IMR-90 (cell line): ENCODE results near the gene ATP1B3.

Source experiments
- BHLHE40 ChIP-seq: fragments of 150-350 bp; IDR thresholded peaks from 2 replicates; pipeline ENCODE4 v1.6.1; 2016; ENCODE audit warnings: mild to moderate bottlenecking, low read depth, low read length
- CEBPB ChIP-seq: IDR thresholded peaks from 2 replicates; pipeline ENCODE4 v1.6.1; 2012; ENCODE audit warnings: low read depth, low read length, improper control_type of control experiment
- CHD1 ChIP-seq: IDR thresholded peaks from 2 replicates; pipeline ENCODE4 v1.6.1; 2012; ENCODE audit warnings: low read depth, low read length, improper control_type of control experiment
- FOS ChIP-seq: fragments of 150-350 bp; IDR thresholded peaks from 2 replicates; pipeline ENCODE4 v1.6.1; 2016; ENCODE audit warnings: low read depth, low read length
- MAFK ChIP-seq: IDR thresholded peaks from 2 replicates; pipeline ENCODE4 v1.6.1; 2012; ENCODE audit warnings: low read depth, low read length, improper control_type of control experiment
- MXI1 ChIP-seq: IDR thresholded peaks from 2 replicates; pipeline ENCODE4 v1.6.1; 2012; ENCODE audit warnings: low read depth, mild to moderate bottlenecking, low read length, moderate library complexity, borderline replicate concordance
- NFE2L2 ChIP-seq: fragments of 150-350 bp; IDR thresholded peaks from 2 replicates; pipeline ENCODE4 v1.6.1; 2016; ENCODE audit warnings: low read depth, mild to moderate bottlenecking, low read length
- POLR2A ChIP-seq: IDR thresholded peaks from 2 replicates; pipeline ENCODE4 v1.6.1; 2012; ENCODE audit warnings: mild to moderate bottlenecking, low read depth, low read length
- RAD21 ChIP-seq: IDR thresholded peaks from 2 replicates; pipeline ENCODE4 v1.6.1; 2012; ENCODE audit warnings: low read length, improper control_type of control experiment
- RCOR1 ChIP-seq: IDR thresholded peaks from 2 replicates; pipeline ENCODE4 v1.6.1; 2012; ENCODE audit warnings: mild to moderate bottlenecking, low read length, improper control_type of control experiment; ENCODE audit not compliant: insufficient replicate concordance
- RFX5 ChIP-seq: IDR thresholded peaks from 2 replicates; pipeline ENCODE4 v1.8.0; 2012; ENCODE audit warnings: low read depth, mild to moderate bottlenecking, low read length, moderate library complexity
- SMC3 ChIP-seq: fragments of 150-350 bp; IDR thresholded peaks from 2 replicates; pipeline ENCODE4 v1.6.1; 2016; ENCODE audit warnings: low read depth, mild to moderate bottlenecking, antibody characterized with exemption, low read length, moderate library complexity
- TF ChIP-seq, protein P1 (sequence below): conservative IDR thresholded peaks from 2 replicates; pipeline ENCODE4 v1.5.1; 2012; ENCODE audit warnings: mild to moderate bottlenecking, low read depth, low read length, improper control_type of control experiment
- TF ChIP-seq, protein P2 (sequence below): fragments of 150-350 bp; IDR thresholded peaks from 2 replicates; pipeline ENCODE4 v1.6.1; 2017; ENCODE audit warnings: mild to moderate bottlenecking, antibody characterized with exemption, low read length, low read depth

DNA sequence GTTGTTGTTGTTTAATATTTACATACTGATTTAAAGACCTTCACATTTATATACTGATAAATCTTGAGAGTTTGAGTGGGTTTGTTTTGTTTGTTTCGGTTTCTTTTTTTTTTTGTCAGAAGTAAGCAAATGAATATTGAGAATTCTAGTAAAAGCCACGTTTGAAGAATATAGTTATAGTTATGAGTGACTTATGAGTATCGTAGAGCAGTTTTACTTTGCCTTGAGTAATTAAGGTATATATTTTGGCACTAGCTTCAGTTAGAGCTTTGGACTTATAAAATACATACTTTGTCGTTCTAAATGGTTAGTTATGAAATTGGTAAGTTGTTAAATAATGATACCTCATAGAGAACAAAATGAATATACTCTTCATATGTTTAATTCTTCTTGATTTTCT, 27.8 kb downstream of the ATP1B3 start:
- TF ChIP-seq MAFK (no peak), POLR2A (no peak), CEBPB (no peak), FOS (no peak), RFX5 (no peak), MXI1 (no peak), BHLHE40 (no peak), SMC3 (no peak), RCOR1 (no peak), RAD21 (no peak), NFE2L2 (no peak), CHD1 (no peak)
- TF ChIP-seq, protein P1, sequence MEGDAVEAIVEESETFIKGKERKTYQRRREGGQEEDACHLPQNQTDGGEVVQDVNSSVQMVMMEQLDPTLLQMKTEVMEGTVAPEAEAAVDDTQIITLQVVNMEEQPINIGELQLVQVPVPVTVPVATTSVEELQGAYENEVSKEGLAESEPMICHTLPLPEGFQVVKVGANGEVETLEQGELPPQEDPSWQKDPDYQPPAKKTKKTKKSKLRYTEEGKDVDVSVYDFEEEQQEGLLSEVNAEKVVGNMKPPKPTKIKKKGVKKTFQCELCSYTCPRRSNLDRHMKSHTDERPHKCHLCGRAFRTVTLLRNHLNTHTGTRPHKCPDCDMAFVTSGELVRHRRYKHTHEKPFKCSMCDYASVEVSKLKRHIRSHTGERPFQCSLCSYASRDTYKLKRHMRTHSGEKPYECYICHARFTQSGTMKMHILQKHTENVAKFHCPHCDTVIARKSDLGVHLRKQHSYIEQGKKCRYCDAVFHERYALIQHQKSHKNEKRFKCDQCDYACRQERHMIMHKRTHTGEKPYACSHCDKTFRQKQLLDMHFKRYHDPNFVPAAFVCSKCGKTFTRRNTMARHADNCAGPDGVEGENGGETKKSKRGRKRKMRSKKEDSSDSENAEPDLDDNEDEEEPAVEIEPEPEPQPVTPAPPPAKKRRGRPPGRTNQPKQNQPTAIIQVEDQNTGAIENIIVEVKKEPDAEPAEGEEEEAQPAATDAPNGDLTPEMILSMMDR, result no peak
- TF ChIP-seq, protein P2, sequence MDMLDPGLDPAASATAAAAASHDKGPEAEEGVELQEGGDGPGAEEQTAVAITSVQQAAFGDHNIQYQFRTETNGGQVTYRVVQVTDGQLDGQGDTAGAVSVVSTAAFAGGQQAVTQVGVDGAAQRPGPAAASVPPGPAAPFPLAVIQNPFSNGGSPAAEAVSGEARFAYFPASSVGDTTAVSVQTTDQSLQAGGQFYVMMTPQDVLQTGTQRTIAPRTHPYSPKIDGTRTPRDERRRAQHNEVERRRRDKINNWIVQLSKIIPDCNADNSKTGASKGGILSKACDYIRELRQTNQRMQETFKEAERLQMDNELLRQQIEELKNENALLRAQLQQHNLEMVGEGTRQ, result no peak
